OCI-LY3 (cell line): ENCODE measurements around the gene ADARB1.

Experiments
- H2AFZ ChIP-seq: fragments of 200-600, 300-600 bp; shearing (Covaris generic); 2 replicates; pipeline ENCODE4 v1.6.0; 2014; ENCODE audit warnings: antibody characterized with exemption, low read depth, low read length
- H3K27ac ChIP-seq: fragments of 200-600, 300-600 bp; sonication (generic); 2 replicates; pipeline ENCODE4 v1.5.1; 2014; ENCODE audit warnings: mild to moderate bottlenecking, low read length, moderate library complexity, mixed read lengths
- H3K27me3 ChIP-seq: fragments of 200-600, 300-600 bp; sonication (generic); 2 replicates; pipeline ENCODE4 v1.6.1; 2014; ENCODE audit warnings: low read depth, low read length, mixed read lengths
- H3K36me3 ChIP-seq: fragments of 200-600, 300-600 bp; sonication (generic); replicated peaks from 2 replicates; pipeline ENCODE3; 2014; ENCODE audit warnings: low read depth, low read length, mixed read lengths
- H3K4me1 ChIP-seq: fragments of 300-600, 200-600 bp; sonication (generic); 2 replicates; pipeline ENCODE4 v1.6.1; 2014; ENCODE audit warnings: low read length, mixed read lengths
- H3K4me2 ChIP-seq: fragments of 200-600, 300-600 bp; sonication (generic); 2 replicates; pipeline ENCODE4 v1.6.1; 2014; ENCODE audit warnings: low read length, mixed read lengths
- H3K4me3 ChIP-seq: fragments of 300-600, 200-600 bp; sonication (generic); 2 replicates; pipeline ENCODE4 v1.5.1; 2014; ENCODE audit warnings: antibody characterized with exemption, mild to moderate bottlenecking, low read length, moderate library complexity
- H3K79me2 ChIP-seq: fragments of 300-600, 200-600 bp; shearing (Covaris generic); 2 replicates; pipeline ENCODE4 v1.6.1; 2014; ENCODE audit warnings: mild to moderate bottlenecking, low read length, mixed read lengths
- H3K9ac ChIP-seq: fragments of 300-600, 200-600 bp; shearing (Covaris generic); 2 replicates; pipeline ENCODE4 v1.6.0; 2014; ENCODE audit warnings: mild to moderate bottlenecking, low read length, moderate library complexity
- H3K9me3 ChIP-seq: fragments of 200-600, 300-600 bp; shearing (Covaris generic); 2 replicates; pipeline ENCODE4 v1.6.1; 2014; ENCODE audit warnings: low read length, mixed read lengths; ENCODE audit not compliant: insufficient read depth
- H4K20me1 ChIP-seq: fragments of 200-600, 300-600 bp; sonication (generic); 2 replicates; pipeline ENCODE4 v1.6.1; 2016; ENCODE audit warnings: low read length, mixed read lengths; ENCODE audit not compliant: insufficient read depth
- EZH2phosphoT487 ChIP-seq: fragments of 200-600 bp; shearing (Covaris generic); IDR thresholded peaks from 2 replicates; pipeline ENCODE4 v1.6.1; 2018; ENCODE audit warnings: antibody characterized with exemption, mixed run types, low read depth
- TF ChIP-seq, protein P1 (sequence below): fragments of 200-600, 300-600 bp; sonication (generic); IDR thresholded peaks from 2 replicates; pipeline ENCODE4 v1.5.1; 2014; ENCODE audit warnings: antibody characterized with exemption, low read length, low read depth

The ADARB1 gene

DNA sequence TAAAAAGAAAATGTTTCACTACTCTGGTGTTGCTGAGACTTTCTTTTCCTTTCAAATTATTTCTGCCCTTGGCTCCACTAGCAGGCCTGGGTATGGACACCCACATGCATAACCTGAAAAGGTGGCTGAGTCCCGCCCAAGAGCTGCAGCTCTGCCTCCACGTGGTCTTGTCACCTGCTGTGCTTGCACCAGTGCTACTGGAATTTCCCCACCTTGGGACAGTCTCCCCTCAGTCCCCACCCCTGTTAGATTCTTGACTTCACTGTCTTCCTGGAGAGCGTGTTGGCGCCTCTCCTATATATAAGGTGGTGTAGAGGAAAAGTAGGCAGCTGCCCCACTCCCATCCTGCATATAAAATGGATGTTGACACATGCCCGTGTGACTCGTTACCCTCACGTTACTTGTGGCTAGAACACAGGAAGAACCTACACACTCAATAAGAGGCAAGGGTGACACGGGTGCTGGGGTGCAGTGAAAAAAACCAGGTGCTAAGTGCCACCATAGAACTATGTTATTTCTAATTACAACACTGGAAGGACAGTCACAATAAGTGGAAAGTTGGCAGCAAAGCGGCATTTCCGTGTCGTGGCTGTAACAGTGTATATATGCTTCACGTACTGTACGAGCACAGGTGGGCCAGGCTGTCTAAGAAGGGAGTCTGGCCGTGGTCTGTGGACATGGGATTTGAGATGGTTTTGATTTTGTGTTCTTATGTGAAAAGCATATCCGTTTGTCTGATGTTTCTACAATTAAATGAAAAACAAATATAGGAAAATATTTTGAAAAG lies 152.4 kb downstream of the ADARB1 start:
- Histone ChIP-seq H3K4me1 (peaks cover 5% of the 10 kb centered on the region; the same call in 1 of the 2 replicates), H3K27ac (no peak overlapping the region), H3K27me3 (no peaks in the 10 kb centered on the region), H3K9me3 (no peaks in the 10 kb centered on the region), H3K79me2 (no peaks in the 10 kb centered on the region), H3K36me3 (no peaks in the 10 kb centered on the region), H3K4me3 (no peak overlapping the region), H3K9ac (no peak overlapping the region), H4K20me1 (no peaks in the 10 kb centered on the region), H3K4me2 (no peak overlapping the region), H2AFZ (no peak overlapping the region)
- TF ChIP-seq, protein P1, sequence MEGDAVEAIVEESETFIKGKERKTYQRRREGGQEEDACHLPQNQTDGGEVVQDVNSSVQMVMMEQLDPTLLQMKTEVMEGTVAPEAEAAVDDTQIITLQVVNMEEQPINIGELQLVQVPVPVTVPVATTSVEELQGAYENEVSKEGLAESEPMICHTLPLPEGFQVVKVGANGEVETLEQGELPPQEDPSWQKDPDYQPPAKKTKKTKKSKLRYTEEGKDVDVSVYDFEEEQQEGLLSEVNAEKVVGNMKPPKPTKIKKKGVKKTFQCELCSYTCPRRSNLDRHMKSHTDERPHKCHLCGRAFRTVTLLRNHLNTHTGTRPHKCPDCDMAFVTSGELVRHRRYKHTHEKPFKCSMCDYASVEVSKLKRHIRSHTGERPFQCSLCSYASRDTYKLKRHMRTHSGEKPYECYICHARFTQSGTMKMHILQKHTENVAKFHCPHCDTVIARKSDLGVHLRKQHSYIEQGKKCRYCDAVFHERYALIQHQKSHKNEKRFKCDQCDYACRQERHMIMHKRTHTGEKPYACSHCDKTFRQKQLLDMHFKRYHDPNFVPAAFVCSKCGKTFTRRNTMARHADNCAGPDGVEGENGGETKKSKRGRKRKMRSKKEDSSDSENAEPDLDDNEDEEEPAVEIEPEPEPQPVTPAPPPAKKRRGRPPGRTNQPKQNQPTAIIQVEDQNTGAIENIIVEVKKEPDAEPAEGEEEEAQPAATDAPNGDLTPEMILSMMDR: no peak
- no peak for TF ChIP-seq EZH2phosphoT487

- Histone ChIP-seq H3K27ac (no peak overlapping the region), H3K9ac (no peak overlapping the region), H3K27me3 (peaks cover 8% of the 10 kb centered on the region; the same call in 1 of the 2 replicates)
Observed at GRCh38 chr21:45227735-45228134, 153.4 kb downstream of the ADARB1 start.

GRCh38 chr21:45228171-45228641 lies 153.8 kb downstream of the ADARB1 start:
- Histone ChIP-seq H2AFZ (no peak overlapping the region), H3K27me3 (peaks cover 11% of the 10 kb centered on the region; the same call in 1 of the 2 replicates), H3K36me3 (no peaks in the 10 kb centered on the region), H3K9ac (no peak overlapping the region), H3K79me2 (no peaks in the 10 kb centered on the region), H3K4me2 (no peak overlapping the region), H3K4me3 (no peak overlapping the region), H3K27ac (no peak overlapping the region), H4K20me1 (no peaks in the 10 kb centered on the region), H3K4me1 (peaks cover 5% of the 10 kb centered on the region; the same call in 1 of the 2 replicates), H3K9me3 (no peaks in the 10 kb centered on the region)
- no peak for TF ChIP-seq EZH2phosphoT487
- TF ChIP-seq, protein P1: no peak

More at GRCh38 chr21:45227735-45228134, 153.4 kb downstream of the ADARB1 start:
- Histone ChIP-seq H3K4me2 (no peak overlapping the region), H3K36me3 (no peaks in the 10 kb centered on the region), H3K79me2 (no peaks in the 10 kb centered on the region), H4K20me1 (no peaks in the 10 kb centered on the region), H3K4me1 (peaks cover 5% of the 10 kb centered on the region; the same call in 1 of the 2 replicates), H2AFZ (no peak overlapping the region), H3K9me3 (no peaks in the 10 kb centered on the region), H3K4me3 (no peak overlapping the region)
- TF ChIP-seq EZH2phosphoT487: no peak
- TF ChIP-seq, protein P1: no peak

DNA sequence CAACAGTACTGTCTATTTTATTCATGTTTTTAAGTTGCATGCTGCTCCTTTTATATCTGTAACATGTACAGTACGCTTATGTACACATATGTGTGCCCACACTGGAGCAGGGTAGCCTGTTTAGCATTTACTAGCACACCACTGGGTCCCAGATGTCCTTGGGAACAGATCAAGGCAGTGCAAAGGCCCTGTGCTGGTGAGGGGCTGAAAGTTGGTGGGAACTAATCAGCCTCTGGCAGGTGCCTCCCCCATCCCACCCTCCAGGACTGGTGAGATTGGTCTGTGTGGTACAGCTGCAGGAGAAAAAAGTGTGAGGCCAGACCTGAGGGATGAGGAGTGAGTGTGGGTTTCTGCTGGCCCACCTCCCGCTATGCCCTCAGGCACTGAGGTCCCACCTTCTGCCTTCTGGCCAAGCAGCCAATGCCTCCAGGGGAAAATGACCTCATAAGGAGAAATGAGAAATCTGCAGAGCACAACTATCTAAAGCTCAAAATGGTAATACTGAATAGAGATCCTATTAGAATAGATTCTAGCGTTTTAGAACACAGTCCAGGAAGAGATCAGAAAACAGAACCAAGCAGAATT lies 154.4 kb downstream of the ADARB1 start:
- no peaks in the 10 kb centered on the region for H3K79me2 ChIP-seq
- no peak overlapping the region for H3K4me2 ChIP-seq
- H3K27ac ChIP-seq: no peak overlapping the region
- peaks cover 5% of the 10 kb centered on the region; the same call in 1 of the 2 replicates for H3K4me1 ChIP-seq
- no peaks in the 10 kb centered on the region for H3K9me3 ChIP-seq
- no peaks in the 10 kb centered on the region for H3K36me3 ChIP-seq
- no peaks in the 10 kb centered on the region for H4K20me1 ChIP-seq
- peaks cover 11% of the 10 kb centered on the region; the same call in 1 of the 2 replicates for H3K27me3 ChIP-seq
- no peak overlapping the region for H2AFZ ChIP-seq
- H3K9ac ChIP-seq: no peak overlapping the region
- TF ChIP-seq, protein P1: no peak
- TF ChIP-seq EZH2phosphoT487: no peak
- no peak overlapping the region for H3K4me3 ChIP-seq
